Medulla oblongata (tissue), 1 donor: ENCODE data around the gene POLR2I.

Source experiments
- DNase-seq: peaks from one replicate; pipeline ENCODE4 v3.0.0-alpha.2; 2015; ENCODE audit errors: extremely low spot score

POLR2I gene

GRCh38 chr19:36114721-36115452 is at the start of gene POLR2I:
TSS of gene POLR2I (minus strand) at chr19:36114875. CDS start at chr19:36114856, 19 bp downstream.
- DNase-seq, result peak; percentile 100

GRCh38 chr19:36163813-36164212 is 49.1 kb upstream of the POLR2I start:
- no peak for DNase-seq

- DNase-seq, result no peak
Observed at GRCh38 chr19:36160821-36161596, 46.3 kb upstream of the POLR2I start.

- DNase-seq, result no peak
Observed at GRCh38 chr19:36153126-36153525, 38.5 kb upstream of the POLR2I start.

GRCh38 chr19:36152352-36153091 is 37.8 kb upstream of the POLR2I start, which contains the start of gene COX7A1:
TSS of gene COX7A1 (minus strand) at chr19:36152447. CDS start at chr19:36152407, 40 bp downstream.
- DNase-seq, result no peak

- no peak for DNase-seq
Observed at GRCh38 chr19:36152019-36152351, 37.3 kb upstream of the POLR2I start.

- no peak for DNase-seq
Observed at GRCh38 chr19:36151144-36152018, 36.7 kb upstream of the POLR2I start.

GRCh38 chr19:36150586-36150985 is 35.9 kb upstream of the POLR2I start:
- no peak for DNase-seq

GRCh38 chr19:36149673-36150406 is 35.2 kb upstream of the POLR2I start:
- no peak for DNase-seq

GRCh38 chr19:36144624-36145023 is 29.9 kb upstream of the POLR2I start:
- DNase-seq, result no peak

GRCh38 chr19:36142496-36142895 is 27.8 kb upstream of the POLR2I start:
- no peak for DNase-seq

GRCh38 chr19:36142046-36142445 is 27.4 kb upstream of the POLR2I start:
- no peak for DNase-seq

- DNase-seq, result peak; percentile 67
Observed at GRCh38 chr19:36141039-36141927, 26.6 kb upstream of the POLR2I start.

- peak; percentile 24 for DNase-seq
Observed at GRCh38 chr19:36140304-36141038, 25.8 kb upstream of the POLR2I start.

- DNase-seq, result peak; percentile 97
Observed at GRCh38 chr19:36139473-36140303, 25.0 kb upstream of the POLR2I start, which contains the start of gene CAPNS1. TSS of gene CAPNS1 (plus strand) at chr19:36140066. CDS start at chr19:36141012, 946 bp downstream.

GRCh38 chr19:36139120-36139472 is 24.4 kb upstream of the POLR2I start:
- DNase-seq, result no peak

GRCh38 chr19:36136964-36137686 is 22.4 kb upstream of the POLR2I start:
- no peak for DNase-seq
